Measurements from ENCODE around the gene LENEP. TPM values are rescaled to one million over a fixed set of nuclear protein-coding genes. Genes with fewer than 3 reads are reported as not detected.

The LENEP gene
- total RNA-seq, 1 donor from 2014 or later = not detected

GRCh38 chr1:155033524-155033923 lies 40.1 kb downstream of the LENEP start, which contains the start of the genes DCST1 and DCST2:
TSS of gene DCST1 (plus strand) at chr1:155033824. CDS start at chr1:155034037, 213 bp downstream.
TSS of gene DCST2 (minus strand) at chr1:155033781. CDS start at chr1:155033701, 80 bp downstream.
- H3K9ac ChIP-seq (ENCODE audit: low read length) = no peak within 1 kb of the TSS
- no peak within 1 kb of the TSS for H3K27ac ChIP-seq (ENCODE audit: low read depth, low read length)
- peaks cover 5% of the 10 kb centered on the region for H3K27me3 ChIP-seq (ENCODE audit: insufficient read depth, low read length)
- Mint-ChIP-seq H3K4me3 (ENCODE audit: unreplicated experiment) (no peak within 1 kb of the TSS), H3K4me1 (ENCODE audit: low read depth, unreplicated experiment) (peaks cover 9% of the 10 kb centered on the region), H3K27ac (ENCODE audit: unreplicated experiment) (no peak within 1 kb of the TSS), H3K9me3 (ENCODE audit: unreplicated experiment) (peaks cover 2% of the 10 kb centered on the region), H3K27me3 (ENCODE audit: low read depth, unreplicated experiment) (peaks cover 31% of the 10 kb centered on the region), H3K36me3 (ENCODE audit: low read depth, unreplicated experiment) (peaks cover 8% of the 10 kb centered on the region)
- H3K36me3 ChIP-seq (ENCODE audit: insufficient read depth, low read length) = no peaks in the 10 kb centered on the region
- FAIRE-seq (no peak), DNase-seq (ENCODE audit: low read depth) (no peak)
- TF ChIP-seq CTCF (IDR thresholded peaks at IDR 0.05; ENCODE audit: insufficient read depth, low read depth, low read length) = no peak
- TF ChIP-seq EZH2 (IDR thresholded peaks at IDR 0.05; ENCODE audit: insufficient read depth, low read length) = no peak
- H3K4me3 ChIP-seq (ENCODE audit: insufficient read depth, low read depth, low read length) = no peak within 1 kb of the TSS
- no peaks in the 10 kb centered on the region for H3K9me3 ChIP-seq (ENCODE audit: insufficient read depth, low read depth, low read length)
- H2AFZ ChIP-seq (ENCODE audit: low read depth, low read length) = no peak within 1 kb of the TSS
- no peaks in the 10 kb centered on the region for H3K79me2 ChIP-seq (ENCODE audit: insufficient read depth, low read length)
- no peaks in the 10 kb centered on the region for H4K20me1 ChIP-seq (ENCODE audit: insufficient read depth, low read length)
- H3K4me1 ChIP-seq (ENCODE audit: insufficient read depth, low read length) = peaks cover 1% of the 10 kb centered on the region
- H3K4me2 ChIP-seq (ENCODE audit: low read length) = no peak within 1 kb of the TSS

- Histone ChIP-seq H3K27me3 (ENCODE audit: insufficient read depth, low read length) (peaks cover 9% of the 10 kb centered on the region), H3K9ac (ENCODE audit: low read length) (no peak overlapping the region), H3K27ac (ENCODE audit: low read depth, low read length) (no peak overlapping the region), H3K4me1 (ENCODE audit: insufficient read depth, low read length) (peaks cover 4% of the 10 kb centered on the region), H3K4me3 (ENCODE audit: insufficient read depth, low read depth, low read length) (no peak overlapping the region), H3K4me2 (ENCODE audit: low read length) (no peak overlapping the region), H3K9me3 (ENCODE audit: insufficient read depth, low read depth, low read length) (no peaks in the 10 kb centered on the region), H3K79me2 (ENCODE audit: insufficient read depth, low read length) (no peaks in the 10 kb centered on the region), H2AFZ (ENCODE audit: low read depth, low read length) (no peak overlapping the region), H4K20me1 (ENCODE audit: insufficient read depth, low read length) (no peaks in the 10 kb centered on the region), H3K36me3 (ENCODE audit: insufficient read depth, low read length) (no peaks in the 10 kb centered on the region)
- H3K4me1 Mint-ChIP-seq (ENCODE audit: low read depth, unreplicated experiment) = peaks cover 13% of the 10 kb centered on the region
- DNase-seq (ENCODE audit: low read depth) (no peak), FAIRE-seq (no peak)
- no peak overlapping the region for H3K27ac Mint-ChIP-seq (ENCODE audit: unreplicated experiment)
- H3K27me3 Mint-ChIP-seq (ENCODE audit: low read depth, unreplicated experiment) = peaks cover 25% of the 10 kb centered on the region
- peaks cover 8% of the 10 kb centered on the region for H3K36me3 Mint-ChIP-seq (ENCODE audit: low read depth, unreplicated experiment)
- TF ChIP-seq CTCF (IDR thresholded peaks at IDR 0.05; ENCODE audit: insufficient read depth, low read depth, low read length) (no peak), EZH2 (IDR thresholded peaks at IDR 0.05; ENCODE audit: insufficient read depth, low read length) (no peak)
- H3K4me3 Mint-ChIP-seq (ENCODE audit: unreplicated experiment) = no peak overlapping the region
- H3K9me3 Mint-ChIP-seq (ENCODE audit: unreplicated experiment) = peaks cover 2% of the 10 kb centered on the region
Measured at GRCh38 chr1:155034318-155035208, 41.2 kb downstream of the LENEP start.

- no peaks in the 10 kb centered on the region for H4K20me1 ChIP-seq (ENCODE audit: insufficient read depth, low read length)
- no peak overlapping the region for H3K4me3 ChIP-seq (ENCODE audit: insufficient read depth, low read depth, low read length)
- no peaks in the 10 kb centered on the region for H3K36me3 ChIP-seq (ENCODE audit: insufficient read depth, low read length)
- FAIRE-seq (no peak), DNase-seq (ENCODE audit: low read depth) (no peak)
- no peak overlapping the region for H2AFZ ChIP-seq (ENCODE audit: low read depth, low read length)
- H3K27ac ChIP-seq (ENCODE audit: low read depth, low read length) = no peak overlapping the region
- H3K27ac Mint-ChIP-seq (ENCODE audit: unreplicated experiment) = no peak overlapping the region
- H3K4me2 ChIP-seq (ENCODE audit: low read length) = no peak overlapping the region
- peaks cover 8% of the 10 kb centered on the region for H3K36me3 Mint-ChIP-seq (ENCODE audit: low read depth, unreplicated experiment)
- peaks cover 10% of the 10 kb centered on the region for H3K27me3 ChIP-seq (ENCODE audit: insufficient read depth, low read length)
- TF ChIP-seq CTCF (IDR thresholded peaks at IDR 0.05; ENCODE audit: insufficient read depth, low read depth, low read length) = no peak
- TF ChIP-seq EZH2 (IDR thresholded peaks at IDR 0.05; ENCODE audit: insufficient read depth, low read length) = no peak
- H3K79me2 ChIP-seq (ENCODE audit: insufficient read depth, low read length) = no peaks in the 10 kb centered on the region
- peaks cover 2% of the 10 kb centered on the region for H3K9me3 Mint-ChIP-seq (ENCODE audit: unreplicated experiment)
- no peaks in the 10 kb centered on the region for H3K9me3 ChIP-seq (ENCODE audit: insufficient read depth, low read depth, low read length)
- H3K9ac ChIP-seq (ENCODE audit: low read length) = no peak overlapping the region
- peaks cover 13% of the 10 kb centered on the region for H3K4me1 Mint-ChIP-seq (ENCODE audit: low read depth, unreplicated experiment)
- no peak overlapping the region for H3K4me3 Mint-ChIP-seq (ENCODE audit: unreplicated experiment)
- H3K27me3 Mint-ChIP-seq (ENCODE audit: low read depth, unreplicated experiment) = peaks cover 23% of the 10 kb centered on the region
- H3K4me1 ChIP-seq (ENCODE audit: insufficient read depth, low read length) = peaks cover 4% of the 10 kb centered on the region
Measured at GRCh38 chr1:155035936-155036335, 42.5 kb downstream of the LENEP start.
